Measurements from ENCODE around the gene ABHD18. TPM values are rescaled to one million over a fixed set of nuclear protein-coding genes. Genes with fewer than 3 reads are reported as not detected.
"Not testable (repeated sequence)": the region's sequence is repeated elsewhere in the genome, so short reads cannot be mapped to it uniquely, and the experiment has no call there.

The ABHD18 gene
- polyA plus RNA-seq, 1 of the 3 experiments (the other 2 are of a cell fraction): 2.0 TPM

DNA sequence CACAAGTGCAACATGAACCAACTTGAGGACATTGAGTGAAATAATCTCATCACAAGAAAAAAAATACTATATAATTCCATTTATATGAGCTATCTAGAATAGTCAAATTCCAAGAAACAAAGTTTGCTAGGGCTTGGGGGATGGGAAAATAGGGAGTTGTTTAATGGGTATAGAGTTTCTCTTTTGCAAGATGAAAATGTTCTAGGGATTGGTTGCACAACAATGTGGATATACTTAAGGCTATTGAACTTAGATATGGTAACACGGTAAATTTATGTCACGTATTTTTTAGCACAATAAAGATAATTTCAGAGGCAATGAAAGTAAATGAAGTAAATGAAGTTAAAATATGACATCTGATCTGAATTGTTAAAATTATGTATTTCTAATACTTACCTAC, 8.1 kb upstream of the ABHD18 start (continued):
- TF ChIP-seq YY1 (IDR thresholded peaks at IDR 0.05; ENCODE audit: low read depth) (no peak), EZH2phosphoT487 (IDR thresholded peaks at IDR 0.05; ENCODE audit: borderline replicate concordance, low read depth) (no peak), GATA2 (CRISPR knock-in tag; IDR thresholded peaks at IDR 0.05) (no peak), TCF12 (IDR thresholded peaks at IDR 0.05) (no peak), CHD2 (IDR thresholded peaks at IDR 0.05; ENCODE audit: low read length, partially characterized antibody) (no peak), MEF2A (IDR thresholded peaks at IDR 0.05; ENCODE audit: borderline replicate concordance, low read depth) (no peak), USF1 (IDR thresholded peaks at IDR 0.05; ENCODE audit: borderline replicate concordance, low read depth) (no peak)

GRCh38 chr4:127959794-127960193, 5.4 kb upstream of the ABHD18 start:
- CTCF ChIA-PET: no interaction called here
- H3K36me3 ChIP-seq (replicated peaks in 1 of 2; ENCODE audit: control insufficient read depth in 1 of 2, insufficient read depth in 2 of 2, low read length in 1 of 2): peaks cover 9 to 37% of the 10 kb centered on the region in 2 experiments

GRCh38 chr4:127963633-127964398, 1.4 kb upstream of the ABHD18 start:
- peaks cover 10% of the 10 kb centered on the region for H3F3A ChIP-seq (replicated peaks; ENCODE audit: insufficient read depth)
- CTCF ChIA-PET: interaction anchor here (1.8 kb wide), 1 partner anchor 181 kb away, joined by 7 read pairs; the partner anchor contains the start of gene HSPA4L
- H3K4me2 ChIP-seq: peak overlapping the region; percentile 90

More at GRCh38 chr4:127959794-127960193, 5.4 kb upstream of the ABHD18 start:
- Histone ChIP-seq H2AFZ (ENCODE audit: low read depth) (no peak overlapping the region), H3K9ac (no peak overlapping the region), H3K79me2 (ENCODE audit: insufficient read depth) (peaks cover 71% of the 10 kb centered on the region), H4K20me1 (ENCODE audit: insufficient read depth) (no peaks in the 10 kb centered on the region), H3K4me1 (ENCODE audit: control insufficient read depth in 1 of 2, insufficient read depth in 2 of 2, low read depth in 1 of 2, low read length in 1 of 2) (no peaks in the 10 kb centered on the region; a peak in 1 of 4 replicates), H3K27me3 (ENCODE audit: insufficient read depth) (no peaks in the 10 kb centered on the region), H3K9me2 (no peaks in the 10 kb centered on the region), H3K27ac (ENCODE audit: low read depth in 2 of 2, low read length in 1 of 2) (0 out of 4 replicates have a peak overlapping the region, but pooled peaks of 1 of the 2 experiments have one; percentile 21), H3K4me3 (ENCODE audit: low read depth in 2 of 2, low read length in 1 of 2) (no peak overlapping the region), H3K9me3 (no peaks in the 10 kb centered on the region), H3K4me2 (no peak overlapping the region), H3F3A (replicated peaks; ENCODE audit: insufficient read depth) (peaks cover 10% of the 10 kb centered on the region)
- POLR2A ChIA-PET: no interaction called here
- no peak for DNase-seq
- no peak for TF ChIP-seq MEF2A (IDR thresholded peaks at IDR 0.05; ENCODE audit: borderline replicate concordance, low read depth)
- no peak for TF ChIP-seq TEAD4 (IDR thresholded peaks at IDR 0.05; ENCODE audit: borderline replicate concordance, insufficient read depth)
- no peak for TF ChIP-seq GABPA (IDR thresholded peaks at IDR 0.05; ENCODE audit: low read depth)
- TF ChIP-seq RAD21 (IDR thresholded peaks at IDR 0.05; ENCODE audit: low read length): no peak
- TF ChIP-seq EP300 (IDR thresholded peaks at IDR 0.05; ENCODE audit: borderline replicate concordance in 1 of 2, low read depth in 1 of 2, low read length in 1 of 2): no peak
- TF ChIP-seq GATA2 (CRISPR knock-in tag; IDR thresholded peaks at IDR 0.05): no peak
- TF ChIP-seq RFX5 (IDR thresholded peaks at IDR 0.05; ENCODE audit: low read length): no peak
- no peak for TF ChIP-seq JUND (IDR thresholded peaks at IDR 0.05)
- TF ChIP-seq FOSL2 (IDR thresholded peaks at IDR 0.05; ENCODE audit: borderline replicate concordance, low read depth): no peak
- TF ChIP-seq ZBTB33 (IDR thresholded peaks at IDR 0.05; ENCODE audit: borderline replicate concordance, low read depth): no peak
- WGBS (ENCODE audit: low lambda C conversion rate): 45% methylated on average over 1 of the region's 1 CpG

More at GRCh38 chr4:127963633-127964398, 1.4 kb upstream of the ABHD18 start:
- H3K27me3 ChIP-seq (ENCODE audit: insufficient read depth); H3K9me2 ChIP-seq; H3K27ac ChIP-seq (ENCODE audit: low read depth in 2 of 2, low read length in 1 of 2); DNase-seq; H3K4me1 ChIP-seq (ENCODE audit: control insufficient read depth in 1 of 2, insufficient read depth in 2 of 2, low read depth in 1 of 2, low read length in 1 of 2); H4K20me1 ChIP-seq (ENCODE audit: insufficient read depth); POLR2A ChIA-PET; H3K9me3 ChIP-seq: not testable (repeated sequence)
- Histone ChIP-seq H3K9ac (peak overlapping the region; percentile 88; the same call in 1 of the 2 replicates), H3K36me3 (replicated peaks in 1 of 2; ENCODE audit: control insufficient read depth in 1 of 2, insufficient read depth in 2 of 2, low read length in 1 of 2) (peaks cover 3 to 18% of the 10 kb centered on the region in 2 experiments), H2AFZ (ENCODE audit: low read depth) (0 out of 2 replicates have a peak overlapping the region, but pooled peaks have one; percentile 49), H3K79me2 (ENCODE audit: insufficient read depth) (peaks cover 77% of the 10 kb centered on the region), H3K4me3 (ENCODE audit: low read depth in 2 of 2, low read length in 1 of 2) (peak overlapping the region; percentile 99)
- 81% methylated on average over 10 of the region's 35 CpGs for WGBS (ENCODE audit: low lambda C conversion rate)
